ENCODE data around the gene NTMT2. TPM values are rescaled to one million over a fixed set of nuclear protein-coding genes. Genes with fewer than 3 reads are reported as not detected.

Gene NTMT2
- 1 to 10 TPM in 9 of 10 donors, under 1 TPM in 1; 0.92 to 3.2 (median 2.7) TPM for total RNA-seq
- polyA plus RNA-seq, result 1 to 10 TPM in 1 of 2 donors, under 1 TPM in 1; 0.29 to 1.1 TPM
- long read RNA-seq, donor 1, partial matches to known transcripts, result 0 of 1 reads
- long read RNA-seq, donor 1, other reads (novel, unspliced or antisense), result 1 of 1 reads
- long read RNA-seq, donor 2, partial matches to known transcripts, result 0 of 5 reads
- long read RNA-seq, donor 2, other reads (novel, unspliced or antisense), result 3 of 5 reads
- long read RNA-seq, donor 3, partial matches to known transcripts, result 1 of 1 reads
- long read RNA-seq, donor 3, other reads (novel, unspliced or antisense), result 0 of 1 reads

DNA sequence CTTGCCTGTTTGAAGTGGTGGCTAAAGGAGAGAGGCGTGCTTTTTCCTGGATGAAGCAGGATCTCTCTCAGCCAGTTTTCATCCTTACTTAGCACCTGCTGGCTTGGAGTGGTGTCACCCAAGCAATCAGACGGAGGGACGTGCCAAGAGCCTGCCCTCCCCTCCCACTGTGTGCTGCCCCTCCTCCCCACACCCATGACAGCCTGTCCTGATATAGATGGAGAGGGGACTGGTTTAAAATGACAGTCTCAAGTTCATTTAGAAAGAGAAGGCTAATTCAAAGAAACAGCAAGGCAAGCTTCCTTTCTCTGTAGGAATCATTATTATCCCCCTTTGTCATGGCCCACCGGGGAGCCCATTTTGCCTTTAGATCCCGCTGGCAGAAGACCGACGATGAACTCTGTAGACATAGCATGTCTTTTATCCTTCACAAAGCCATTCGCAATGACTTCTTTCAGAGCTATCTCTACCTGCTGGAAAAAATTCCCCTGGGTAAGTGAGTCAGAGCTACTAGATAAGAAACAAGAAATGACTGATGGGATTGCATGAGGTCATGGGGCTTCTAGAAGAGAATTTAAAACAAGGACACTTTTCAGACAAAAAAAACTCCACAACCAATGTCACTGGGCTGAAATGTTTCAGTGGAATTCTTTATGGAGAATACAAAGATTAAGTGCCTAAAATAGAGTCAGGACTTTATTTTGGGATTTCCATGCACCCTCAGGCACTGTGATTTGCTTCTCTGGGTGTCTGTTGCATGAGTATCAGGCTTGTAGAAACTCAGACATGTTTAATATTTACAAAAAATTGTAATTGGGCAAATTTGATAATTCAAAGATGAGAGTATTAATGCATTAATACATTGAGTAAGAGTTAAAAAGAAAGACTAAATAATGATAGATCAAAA is at the start of gene NTMT2:
Gene NTMT2 (plus strand): TSS at position 190 of the 907 bp plus-strand sequence. CDS start 149 bp downstream, at position 339.
- H3K27me3 ChIP-seq, result no peaks in the 10 kb centered on the region
- WGBS, 2 donors, result 25 to 30% methylated on average over 8 of the region's 8 CpGs
- TF ChIP-seq, protein P1, sequence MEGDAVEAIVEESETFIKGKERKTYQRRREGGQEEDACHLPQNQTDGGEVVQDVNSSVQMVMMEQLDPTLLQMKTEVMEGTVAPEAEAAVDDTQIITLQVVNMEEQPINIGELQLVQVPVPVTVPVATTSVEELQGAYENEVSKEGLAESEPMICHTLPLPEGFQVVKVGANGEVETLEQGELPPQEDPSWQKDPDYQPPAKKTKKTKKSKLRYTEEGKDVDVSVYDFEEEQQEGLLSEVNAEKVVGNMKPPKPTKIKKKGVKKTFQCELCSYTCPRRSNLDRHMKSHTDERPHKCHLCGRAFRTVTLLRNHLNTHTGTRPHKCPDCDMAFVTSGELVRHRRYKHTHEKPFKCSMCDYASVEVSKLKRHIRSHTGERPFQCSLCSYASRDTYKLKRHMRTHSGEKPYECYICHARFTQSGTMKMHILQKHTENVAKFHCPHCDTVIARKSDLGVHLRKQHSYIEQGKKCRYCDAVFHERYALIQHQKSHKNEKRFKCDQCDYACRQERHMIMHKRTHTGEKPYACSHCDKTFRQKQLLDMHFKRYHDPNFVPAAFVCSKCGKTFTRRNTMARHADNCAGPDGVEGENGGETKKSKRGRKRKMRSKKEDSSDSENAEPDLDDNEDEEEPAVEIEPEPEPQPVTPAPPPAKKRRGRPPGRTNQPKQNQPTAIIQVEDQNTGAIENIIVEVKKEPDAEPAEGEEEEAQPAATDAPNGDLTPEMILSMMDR (IDR thresholded peaks at IDR 0.05), result no peak
- peaks cover 0 to 18% (median 0%) of the 10 kb centered on the region in 11 donors for H3K9me3 ChIP-seq
- peaks cover 0 to 25% (median 12%) of the 10 kb centered on the region in 9 donors for H3K4me1 ChIP-seq
- intact Hi-C loops (cut with DNase I), result loop anchor here in 3 of 10 donors (1.0 to 10.0 kb wide), 5 partner anchors 69 to 516 kb away; partner anchors contain the start of genes KIFAP3 (in 2 of the 3) and PRRX1 (in 1 of the 3)
- peak within 1 kb of the TSS; percentile 61 to 95 (median 82) for H3K27ac ChIP-seq
- DNase-seq, result peak; percentile 61 to 63
- H3K4me3 ChIP-seq, result peak within 1 kb of the TSS in 8 of 10 donors; percentile 6 to 42 (median 32)
- H3K36me3 ChIP-seq, result no peaks in the 10 kb centered on the region
- peak; percentile 88 to 97 (median 96) for ATAC-seq

DNA sequence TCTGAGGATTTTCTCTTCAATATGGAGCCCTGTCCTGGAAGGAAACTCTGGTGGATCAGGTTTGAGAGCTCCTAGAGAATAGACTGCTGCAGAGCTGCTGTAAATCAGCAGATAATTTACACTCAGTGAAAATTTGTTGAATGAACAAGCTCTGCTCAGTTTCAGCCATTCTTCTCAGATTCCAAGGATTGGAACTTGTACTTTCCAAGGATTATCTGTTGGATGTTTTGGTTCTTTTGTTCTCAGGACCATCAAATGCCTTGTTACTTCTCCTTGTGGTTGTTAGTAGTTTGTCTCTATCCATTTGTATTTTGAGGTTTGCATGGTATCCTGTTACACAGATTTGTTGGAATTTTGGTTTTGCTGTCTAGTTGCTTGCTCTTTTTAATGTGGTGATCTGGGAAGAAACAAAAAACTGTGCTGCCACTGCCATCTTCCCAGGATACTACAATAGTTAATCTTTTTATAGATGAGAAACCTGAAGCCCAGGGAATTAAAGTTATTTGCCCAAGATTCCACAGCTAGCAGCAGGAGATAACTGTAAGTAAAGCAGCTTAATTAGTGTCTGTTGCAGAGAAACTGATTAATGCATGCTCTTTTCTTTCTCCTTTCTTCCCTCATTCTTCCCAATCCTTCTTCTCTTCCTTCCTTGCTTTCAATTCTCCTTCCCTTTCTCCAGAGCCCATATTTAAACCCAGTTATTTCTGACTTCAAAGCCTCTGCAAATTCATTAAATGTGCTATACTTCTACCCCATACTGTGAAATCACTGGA is 49.6 kb upstream of the NTMT2 start:
- DNase-seq, result no peak
- ATAC-seq, result no peak
- H3K36me3 ChIP-seq, result no peaks in the 10 kb centered on the region
- no peaks in the 10 kb centered on the region for H3K27me3 ChIP-seq
- H3K9me3 ChIP-seq, result peaks cover 0 to 10% (median 0%) of the 10 kb centered on the region in 11 donors
- H3K27ac ChIP-seq, result no peak overlapping the region
- TF ChIP-seq, protein P1 (IDR thresholded peaks at IDR 0.05), result no peak
- intact Hi-C loops (cut with DNase I), result no loop called here
- H3K4me3 ChIP-seq, result no peak overlapping the region
- H3K4me1 ChIP-seq, result no peaks in the 10 kb centered on the region

DNA sequence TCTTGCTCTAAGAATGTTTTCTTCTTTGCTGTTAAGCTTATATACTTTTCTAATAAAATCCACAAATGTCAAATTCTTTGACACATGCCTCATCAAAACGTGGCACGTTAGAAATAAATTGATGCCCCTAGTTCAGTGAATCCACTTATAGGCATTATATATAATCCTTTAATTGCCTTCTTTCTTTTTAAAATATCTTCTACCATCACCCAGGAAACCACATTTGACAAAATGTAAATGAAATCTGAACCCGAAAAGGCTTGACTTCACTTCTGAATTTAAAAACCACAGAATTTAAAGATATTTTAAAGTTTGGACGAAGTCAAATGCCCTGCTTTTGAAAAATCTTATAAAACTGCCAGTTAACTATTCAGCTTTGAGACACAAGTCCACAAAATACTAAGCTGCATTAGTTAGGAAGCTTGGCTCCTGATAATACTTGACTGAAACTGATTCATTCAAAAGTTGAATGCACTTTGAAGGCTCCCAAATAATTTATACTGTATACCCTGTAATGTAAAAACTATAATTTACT is 48.9 kb upstream of the NTMT2 start:
- ATAC-seq (no peak), DNase-seq (no peak)
- H3K36me3 ChIP-seq, result no peaks in the 10 kb centered on the region
- H3K27me3 ChIP-seq, result no peaks in the 10 kb centered on the region
- 78 to 88% methylated on average over 4 of the region's 4 CpGs for WGBS, 2 donors
- H3K27ac ChIP-seq, result no peak overlapping the region
- intact Hi-C loops (cut with DNase I), result no loop called here
- TF ChIP-seq, protein P1 (IDR thresholded peaks at IDR 0.05), result no peak
- peaks cover 0 to 10% (median 0%) of the 10 kb centered on the region in 11 donors for H3K9me3 ChIP-seq
- H3K4me3 ChIP-seq, result no peak overlapping the region
- H3K4me1 ChIP-seq, result no peaks in the 10 kb centered on the region

All from heart right ventricle (tissue), 16 donors.